Mesothelial cell of epicardium (in vitro differentiated cells): Measurements from ENCODE around the gene SCUBE1. TPM values are rescaled to one million over a fixed set of nuclear protein-coding genes. Genes with fewer than 3 reads are reported as not detected.
A peak's percentile ranks its signal among the peaks of the same experiment; 100 is the strongest.

Experiments used
- DNase-seq, 2 experiments: peaks; one replicate each; pipeline ENCODE4 v3.0.0; 2021; ENCODE audit warnings: low spot score in 2 of 2; ENCODE audit not compliant: unreplicated experiment in 2 of 2
- H3K27ac Mint-ChIP-seq: 2 replicates; pipeline ENCODE4 v1.8.0; 2021; ENCODE audit warnings: mixed read lengths
- H3K27me3 Mint-ChIP-seq: 2 replicates; pipeline ENCODE4 v1.8.0; 2021; ENCODE audit warnings: low read depth, mixed read lengths
- H3K36me3 Mint-ChIP-seq: 2 replicates; pipeline ENCODE4 v1.8.0; 2021; ENCODE audit warnings: mixed read lengths
- H3K4me1 Mint-ChIP-seq: 2 replicates; pipeline ENCODE4 v1.8.0; 2021; ENCODE audit warnings: mixed read lengths
- H3K4me3 Mint-ChIP-seq: 2 replicates; pipeline ENCODE4 v1.8.0; 2021; ENCODE audit warnings: mild to moderate bottlenecking, moderate library complexity, mixed read lengths
- H3K9me3 Mint-ChIP-seq: 2 replicates; pipeline ENCODE4 v1.8.0; 2021; ENCODE audit warnings: mixed read lengths
- total RNA-seq: library from RNA; stranded (reverse); gene quantifications from 3 replicates; pipeline ENCODE4 v1.2.1, GENCODE V29; 2021
- TF ChIP-seq, protein P1 (sequence below): fragments of 200-600 bp; sonication (generic); IDR thresholded peaks from one replicate; pipeline ENCODE4 v1.5.0; 2021; ENCODE audit warnings: antibody characterized with exemption; ENCODE audit not compliant: unreplicated experiment

Gene SCUBE1
- total RNA-seq, 1 donor from 2014 or later, result 19.3 TPM

DNA sequence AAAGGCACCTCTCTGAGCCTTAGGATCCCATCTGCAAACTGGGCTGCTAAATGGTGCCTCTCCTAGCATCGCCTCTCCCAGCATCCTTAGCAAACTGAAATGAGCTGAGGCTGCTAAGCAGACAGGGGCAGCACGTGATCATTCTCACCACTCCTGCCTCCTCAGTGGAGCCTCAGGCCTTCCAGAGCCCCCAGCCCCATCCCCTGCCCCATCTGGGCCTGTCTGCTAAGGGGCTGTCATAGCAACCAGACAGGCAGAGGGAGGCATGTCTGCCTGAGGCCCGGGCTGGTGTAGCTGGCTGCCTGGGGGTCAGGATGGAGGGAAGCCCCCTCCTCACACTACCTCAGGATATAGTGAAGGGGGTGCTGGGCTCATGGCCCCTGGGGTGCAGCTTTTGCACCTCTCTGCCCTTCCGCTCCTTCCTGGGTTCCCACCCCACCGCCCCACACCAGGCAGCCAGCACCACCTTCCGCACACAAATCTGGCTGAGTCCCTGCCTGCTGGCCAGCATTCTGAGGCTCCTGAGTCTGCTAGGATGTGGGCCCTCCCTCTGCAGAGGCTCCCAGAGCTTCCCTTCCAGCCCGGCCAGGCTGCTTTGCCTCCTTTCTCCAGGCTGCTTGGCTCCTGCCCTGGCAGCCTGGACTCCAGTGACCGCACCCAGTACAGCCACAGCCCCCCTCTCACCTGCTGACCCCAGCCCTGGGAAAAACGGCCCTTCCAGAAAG, 108.7 kb downstream of the SCUBE1 start:
- Mint-ChIP-seq H3K4me3 (no peak overlapping the region), H3K9me3 (no peaks in the 10 kb centered on the region), H3K27me3 (no peaks in the 10 kb centered on the region), H3K4me1 (peaks cover 51% of the 10 kb centered on the region), H3K36me3 (no peaks in the 10 kb centered on the region), H3K27ac (peak overlapping the region; percentile 84)
- TF ChIP-seq, protein P1, sequence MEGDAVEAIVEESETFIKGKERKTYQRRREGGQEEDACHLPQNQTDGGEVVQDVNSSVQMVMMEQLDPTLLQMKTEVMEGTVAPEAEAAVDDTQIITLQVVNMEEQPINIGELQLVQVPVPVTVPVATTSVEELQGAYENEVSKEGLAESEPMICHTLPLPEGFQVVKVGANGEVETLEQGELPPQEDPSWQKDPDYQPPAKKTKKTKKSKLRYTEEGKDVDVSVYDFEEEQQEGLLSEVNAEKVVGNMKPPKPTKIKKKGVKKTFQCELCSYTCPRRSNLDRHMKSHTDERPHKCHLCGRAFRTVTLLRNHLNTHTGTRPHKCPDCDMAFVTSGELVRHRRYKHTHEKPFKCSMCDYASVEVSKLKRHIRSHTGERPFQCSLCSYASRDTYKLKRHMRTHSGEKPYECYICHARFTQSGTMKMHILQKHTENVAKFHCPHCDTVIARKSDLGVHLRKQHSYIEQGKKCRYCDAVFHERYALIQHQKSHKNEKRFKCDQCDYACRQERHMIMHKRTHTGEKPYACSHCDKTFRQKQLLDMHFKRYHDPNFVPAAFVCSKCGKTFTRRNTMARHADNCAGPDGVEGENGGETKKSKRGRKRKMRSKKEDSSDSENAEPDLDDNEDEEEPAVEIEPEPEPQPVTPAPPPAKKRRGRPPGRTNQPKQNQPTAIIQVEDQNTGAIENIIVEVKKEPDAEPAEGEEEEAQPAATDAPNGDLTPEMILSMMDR, result no peak
- DNase-seq, result no peak

GRCh38 chr22:43233529-43233928, 109.6 kb downstream of the SCUBE1 start:
- Mint-ChIP-seq H3K4me1 (peaks cover 43% of the 10 kb centered on the region), H3K9me3 (no peaks in the 10 kb centered on the region), H3K4me3 (no peak overlapping the region), H3K27ac (no peak overlapping the region), H3K27me3 (no peaks in the 10 kb centered on the region), H3K36me3 (no peaks in the 10 kb centered on the region)
- TF ChIP-seq, protein P1, result no peak
- no peak for DNase-seq

DNA sequence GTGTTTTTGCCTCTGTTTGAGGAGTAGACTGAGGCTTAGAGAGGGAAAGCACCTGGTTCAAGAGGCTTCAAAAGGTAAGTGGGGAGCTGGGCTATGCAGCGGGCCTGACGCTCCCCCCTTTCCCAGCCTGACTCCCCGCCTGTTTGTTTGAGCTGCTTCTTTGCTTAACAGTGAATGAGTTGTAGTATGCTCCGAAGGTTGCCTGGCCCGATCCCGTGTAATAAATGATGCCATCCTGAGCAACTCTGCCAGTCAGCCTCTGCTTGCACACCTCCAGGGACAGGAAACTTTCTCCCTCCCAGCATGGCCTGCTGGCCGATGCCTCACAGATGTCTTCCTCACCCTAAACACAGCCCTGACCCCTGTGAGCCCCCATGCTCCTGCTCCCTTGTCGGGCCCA, 110.7 kb downstream of the SCUBE1 start:
- TF ChIP-seq, protein P1, result no peak
- H3K4me1 Mint-ChIP-seq, result peaks cover 39% of the 10 kb centered on the region
- no peak overlapping the region for H3K27ac Mint-ChIP-seq
- no peaks in the 10 kb centered on the region for H3K36me3 Mint-ChIP-seq
- no peaks in the 10 kb centered on the region for H3K27me3 Mint-ChIP-seq
- DNase-seq, result no peak
- H3K9me3 Mint-ChIP-seq, result no peaks in the 10 kb centered on the region
- H3K4me3 Mint-ChIP-seq, result no peak overlapping the region

DNA sequence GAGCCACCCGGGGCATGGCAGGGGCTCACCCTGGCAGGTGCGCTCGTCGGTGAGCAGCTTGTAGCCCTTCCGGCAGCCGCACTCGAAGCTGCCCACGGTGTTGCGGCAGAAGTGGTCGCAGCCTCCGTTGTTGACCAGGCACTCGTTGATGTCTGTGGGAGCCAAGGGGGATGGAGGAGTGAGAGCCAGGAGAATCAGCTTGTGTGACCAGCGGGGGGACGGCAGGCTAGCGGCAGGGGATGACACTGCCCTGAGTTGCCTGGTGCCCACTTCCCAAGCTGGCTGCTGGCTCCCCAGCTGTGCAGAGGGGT, 111.5 kb downstream of the SCUBE1 start:
- TF ChIP-seq, protein P1, result no peak
- Mint-ChIP-seq H3K9me3 (no peaks in the 10 kb centered on the region), H3K36me3 (no peaks in the 10 kb centered on the region), H3K4me3 (no peak overlapping the region), H3K27me3 (no peaks in the 10 kb centered on the region), H3K4me1 (peaks cover 41% of the 10 kb centered on the region), H3K27ac (no peak overlapping the region)
- no peak for DNase-seq

DNA sequence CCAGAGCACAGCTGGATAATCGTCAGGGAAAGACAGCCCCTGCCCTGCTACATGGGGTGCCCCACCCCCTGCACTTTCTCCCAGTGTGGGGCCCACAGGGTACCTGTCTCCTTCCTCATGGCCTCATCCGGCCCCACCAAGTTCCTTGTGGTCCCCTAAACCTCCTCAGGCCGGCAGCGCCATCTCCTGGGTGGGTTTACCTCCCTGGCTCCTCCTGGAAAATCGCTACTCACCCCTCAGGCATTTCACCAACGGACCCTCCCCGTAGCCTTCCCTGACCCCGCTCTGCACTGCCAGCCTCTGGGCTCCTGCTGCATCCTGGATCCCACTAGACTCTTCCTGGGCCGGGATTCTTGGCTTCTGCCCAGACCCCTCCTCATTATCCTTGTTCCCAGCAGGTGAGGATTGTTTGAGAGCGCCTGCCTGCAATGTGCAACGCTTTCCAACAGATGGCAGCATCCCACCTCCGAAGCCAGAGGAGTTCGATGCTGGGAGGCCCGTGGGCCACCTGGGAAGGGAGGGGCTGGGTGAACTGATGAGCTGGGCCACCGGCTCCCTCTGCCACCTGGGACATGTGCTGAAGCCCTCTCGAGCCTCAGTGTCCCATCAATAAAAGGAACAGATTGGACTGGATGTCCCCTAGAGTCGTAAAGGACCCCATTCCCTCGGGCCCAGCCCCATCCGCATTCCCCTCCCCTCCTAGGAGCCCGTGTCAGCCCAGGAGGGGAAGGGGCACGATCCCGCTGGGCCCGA, 112.0 kb downstream of the SCUBE1 start:
- H3K36me3 Mint-ChIP-seq, result no peaks in the 10 kb centered on the region
- H3K4me3 Mint-ChIP-seq, result peak overlapping the region; percentile 42
- no peaks in the 10 kb centered on the region for H3K9me3 Mint-ChIP-seq
- peak in 1 of 2 experiments; percentile 83 for DNase-seq
- TF ChIP-seq, protein P1, result peak; percentile 90
- no peak overlapping the region for H3K27ac Mint-ChIP-seq
- H3K4me1 Mint-ChIP-seq, result peaks cover 40% of the 10 kb centered on the region
- no peaks in the 10 kb centered on the region for H3K27me3 Mint-ChIP-seq
